Activated T-cell treated with anti-CD3 and anti-CD28 coated beads, Interleukin-2, amount 50 U/mL, for 24 hours (primary cell): ENCODE measurements around the gene RBM25.
"Not testable (repeated sequence)": the region's sequence is repeated elsewhere in the genome, so short reads cannot be mapped to it uniquely, and the experiment has no call there.

Experiments used
- DNase-seq: peaks from one replicate; pipeline ENCODE4 v3.0.0-alpha.2; 2020
- H3K27ac Mint-ChIP-seq: 2 replicates; pipeline ENCODE4 v1.8.0; 2020; ENCODE audit warnings: mild to moderate bottlenecking, mixed read lengths
- H3K27me3 Mint-ChIP-seq: 2 replicates; pipeline ENCODE4 v1.8.0; 2020; ENCODE audit warnings: mixed read lengths
- H3K36me3 Mint-ChIP-seq: 2 replicates; pipeline ENCODE4 v1.8.0; 2020; ENCODE audit warnings: low read depth, mixed read lengths
- H3K4me1 Mint-ChIP-seq: 2 replicates; pipeline ENCODE4 v1.8.0; 2020; ENCODE audit warnings: low read depth, mixed read lengths
- H3K4me3 Mint-ChIP-seq: 2 replicates; pipeline ENCODE4 v1.8.0; 2020; ENCODE audit warnings: mild to moderate bottlenecking, moderate library complexity, mixed read lengths
- H3K9me3 Mint-ChIP-seq: 2 replicates; pipeline ENCODE4 v1.8.0; 2020; ENCODE audit warnings: mixed read lengths

RBM25 gene

GRCh38 chr14:73168691-73169090 lies 110.4 kb downstream of the RBM25 start:
- Mint-ChIP-seq H3K4me3 (no peak overlapping the region), H3K4me1 (peaks cover 3% of the 10 kb centered on the region), H3K9me3 (no peaks in the 10 kb centered on the region), H3K36me3 (peaks cover 77% of the 10 kb centered on the region), H3K27me3 (no peaks in the 10 kb centered on the region), H3K27ac (no peak overlapping the region)
- DNase-seq: no peak

- DNase-seq, H3K4me3 Mint-ChIP-seq, H3K4me1 Mint-ChIP-seq, H3K27ac Mint-ChIP-seq, H3K9me3 Mint-ChIP-seq, H3K27me3 Mint-ChIP-seq: not testable (repeated sequence)
- H3K36me3 Mint-ChIP-seq: peaks cover 80% of the 10 kb centered on the region
Observed at GRCh38 chr14:73169855-73170254, 111.5 kb downstream of the RBM25 start.

GRCh38 chr14:73170686-73171085 lies 112.4 kb downstream of the RBM25 start:
- Mint-ChIP-seq H3K27me3 (no peaks in the 10 kb centered on the region), H3K9me3 (no peaks in the 10 kb centered on the region), H3K36me3 (peaks cover 89% of the 10 kb centered on the region), H3K4me1 (peaks cover 3% of the 10 kb centered on the region), H3K4me3 (no peak overlapping the region), H3K27ac (no peak overlapping the region)
- DNase-seq: no peak

DNA sequence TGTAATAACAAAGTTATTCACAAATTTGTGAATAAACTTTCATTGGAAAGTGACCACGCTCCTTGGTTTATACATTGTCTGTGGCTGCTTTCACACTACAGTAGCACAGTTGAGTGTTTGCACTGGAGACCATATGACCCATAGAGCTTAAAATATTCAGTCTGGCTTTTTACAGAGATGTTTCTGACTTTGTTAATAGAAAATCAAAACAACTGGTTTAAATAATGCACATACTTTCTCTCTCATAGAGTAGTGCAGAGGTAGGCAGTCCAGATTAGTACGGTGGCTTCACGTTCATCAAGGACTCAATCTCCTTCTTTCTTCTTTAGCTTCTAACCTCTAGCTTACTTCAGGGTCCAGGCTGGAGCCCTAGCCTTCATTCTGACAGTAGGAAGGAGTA lies 114.2 kb downstream of the RBM25 start:
- Mint-ChIP-seq H3K4me3 (no peak overlapping the region), H3K4me1 (peaks cover 3% of the 10 kb centered on the region), H3K36me3 (peaks cover 94% of the 10 kb centered on the region), H3K9me3 (no peaks in the 10 kb centered on the region), H3K27me3 (no peaks in the 10 kb centered on the region), H3K27ac (no peak overlapping the region)
- DNase-seq: no peak

GRCh38 chr14:73173092-73173735 lies 114.9 kb downstream of the RBM25 start:
- Mint-ChIP-seq H3K36me3 (peaks cover 92% of the 10 kb centered on the region), H3K9me3 (no peaks in the 10 kb centered on the region), H3K27ac (peak overlapping the region; percentile 8), H3K27me3 (no peaks in the 10 kb centered on the region), H3K4me3 (no peak overlapping the region), H3K4me1 (peaks cover 3% of the 10 kb centered on the region)
- DNase-seq: no peak
